ENCODE data around the gene CLEC5A.
"Not testable (repeated sequence)": the region's sequence is repeated elsewhere in the genome, so short reads cannot be mapped to it uniquely, and the experiment has no call there.

CLEC5A gene

DNA sequence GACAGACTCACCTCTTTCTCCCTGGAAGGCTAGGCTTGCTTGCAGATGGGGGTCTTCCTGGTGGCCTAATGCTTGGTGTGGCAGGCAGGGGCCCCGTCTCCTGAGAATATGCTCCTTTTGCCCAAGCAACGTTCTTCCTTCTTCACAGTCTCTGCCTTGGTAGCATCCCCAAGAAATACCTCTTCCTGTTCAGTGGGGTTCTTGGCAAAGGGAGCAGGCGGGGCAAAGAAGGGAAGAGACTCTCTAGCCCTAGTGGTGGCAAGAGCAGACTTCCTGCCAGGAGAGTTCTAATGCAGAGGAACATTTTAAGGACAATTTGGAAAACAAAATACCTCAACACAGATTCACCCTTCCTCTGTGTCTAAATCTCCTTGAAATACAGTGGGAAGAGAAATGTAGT is at the start of gene CLEC5A:
Gene CLEC5A, minus strand, starts transcription at position 179 of the 400 bp plus-strand sequence. CDS start 682 bp downstream, outside the sequence.
- H3K36me3 ChIP-seq (ENCODE audit: control insufficient read depth in 5 of 5, insufficient read depth in 5 of 5, low read length in 5 of 5), result no peaks in the 10 kb centered on the region
- H3K4me1 ChIP-seq (ENCODE audit: control insufficient read depth in 5 of 5, insufficient read depth in 5 of 5, low read length in 5 of 5), result no peaks in the 10 kb centered on the region
- no peak within 1 kb of the TSS for H3K9ac ChIP-seq (ENCODE audit: low read length in 5 of 5)
- no peaks in the 10 kb centered on the region for H3K27me3 ChIP-seq (ENCODE audit: control insufficient read depth in 5 of 5, insufficient read depth in 4 of 5, low read length in 5 of 5)
- H3K4me3 ChIP-seq (ENCODE audit: low read depth in 1 of 5, low read length in 5 of 5), result no peak within 1 kb of the TSS
- peaks cover 0 to 4% (median 0%) of the 10 kb centered on the region in 5 donors for H3K9me3 ChIP-seq (ENCODE audit: control insufficient read depth in 5 of 5, low read length in 5 of 5)
- no peak within 1 kb of the TSS for H3K27ac ChIP-seq (ENCODE audit: low read depth, low read length)

DNA sequence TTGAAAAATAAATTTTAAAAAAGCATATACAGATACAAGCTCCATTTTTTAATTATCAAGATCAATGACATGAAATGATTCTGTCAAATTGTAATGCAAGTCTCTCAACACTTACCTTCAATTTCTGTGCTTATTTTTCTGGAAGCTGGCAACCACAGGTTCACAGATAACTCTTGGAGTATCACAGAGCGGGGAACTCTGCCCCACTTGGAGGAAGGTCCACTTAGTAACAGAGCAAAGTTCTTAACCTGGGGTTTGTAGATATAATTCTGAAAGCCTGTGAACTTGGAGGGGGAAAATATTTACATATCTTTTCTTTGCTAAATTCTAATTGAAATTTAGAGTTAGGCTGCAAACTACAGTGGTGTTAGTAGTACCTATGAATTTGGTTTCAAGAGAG is 46.6 kb upstream of the CLEC5A start:
- Histone ChIP-seq H3K27me3 (ENCODE audit: control insufficient read depth in 5 of 5, insufficient read depth in 4 of 5, low read length in 5 of 5) (no peaks in the 10 kb centered on the region), H3K4me3 (ENCODE audit: low read depth in 1 of 5, low read length in 5 of 5) (no peak overlapping the region), H3K27ac (ENCODE audit: low read depth, low read length) (no peak overlapping the region), H3K36me3 (ENCODE audit: control insufficient read depth in 5 of 5, insufficient read depth in 5 of 5, low read length in 5 of 5) (no peaks in the 10 kb centered on the region), H3K4me1 (ENCODE audit: control insufficient read depth in 5 of 5, insufficient read depth in 5 of 5, low read length in 5 of 5) (no peaks in the 10 kb centered on the region), H3K9ac (ENCODE audit: low read length in 5 of 5) (no peak overlapping the region), H3K9me3 (ENCODE audit: control insufficient read depth in 5 of 5, low read length in 5 of 5) (no peaks in the 10 kb centered on the region)

DNA sequence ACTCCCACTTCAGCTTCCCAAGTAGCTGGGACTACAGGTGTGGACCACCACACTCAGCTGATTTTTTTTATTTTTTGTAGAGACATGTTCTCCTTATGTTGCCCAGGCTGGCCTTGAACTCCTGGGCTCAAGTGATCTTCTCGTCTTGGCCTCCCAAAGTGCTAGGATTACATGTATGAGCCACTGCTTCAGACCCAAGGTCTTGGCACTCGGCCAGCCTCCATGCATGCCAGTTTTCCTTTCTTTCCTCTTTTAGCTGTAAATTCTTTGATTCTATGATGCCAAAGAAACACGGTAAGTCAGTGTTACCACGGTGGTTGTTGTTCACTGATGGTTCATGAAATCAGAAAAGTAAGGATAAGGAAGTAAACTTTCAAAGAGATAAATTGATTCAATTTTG is 45.9 kb upstream of the CLEC5A start:
- H3K4me1 ChIP-seq (ENCODE audit: control insufficient read depth in 5 of 5, insufficient read depth in 5 of 5, low read length in 5 of 5), result no peaks in the 10 kb centered on the region
- H3K9ac ChIP-seq (ENCODE audit: low read length in 5 of 5), result no peak overlapping the region
- H3K27ac ChIP-seq (ENCODE audit: low read depth, low read length), result no peak overlapping the region
- no peaks in the 10 kb centered on the region for H3K9me3 ChIP-seq (ENCODE audit: control insufficient read depth in 5 of 5, low read length in 5 of 5)
- no peak overlapping the region for H3K4me3 ChIP-seq (ENCODE audit: low read depth in 1 of 5, low read length in 5 of 5)
- H3K27me3 ChIP-seq (ENCODE audit: control insufficient read depth in 5 of 5, insufficient read depth in 4 of 5, low read length in 5 of 5), result no peaks in the 10 kb centered on the region
- no peaks in the 10 kb centered on the region for H3K36me3 ChIP-seq (ENCODE audit: control insufficient read depth in 5 of 5, insufficient read depth in 5 of 5, low read length in 5 of 5)

DNA sequence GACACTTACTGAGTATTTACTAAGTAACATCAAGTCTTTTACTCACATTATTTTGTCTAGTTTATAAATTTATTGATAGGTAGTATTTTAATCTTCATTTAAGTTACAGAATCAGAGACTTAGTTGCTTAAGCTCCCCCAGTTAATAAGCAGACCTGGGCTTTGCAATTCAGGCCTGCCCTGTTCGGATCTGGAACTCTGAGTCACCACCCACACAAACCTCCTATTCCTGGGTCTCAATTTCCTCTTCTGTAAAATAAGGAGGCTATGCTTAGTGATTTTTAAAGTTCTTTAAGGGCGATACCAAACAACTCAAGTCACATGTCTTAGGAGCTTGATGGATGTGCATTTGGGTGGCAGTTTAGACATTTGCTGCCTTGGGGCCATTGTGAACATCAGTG is 45.4 kb upstream of the CLEC5A start:
- no peaks in the 10 kb centered on the region for H3K4me1 ChIP-seq (ENCODE audit: control insufficient read depth in 5 of 5, insufficient read depth in 5 of 5, low read length in 5 of 5)
- no peak overlapping the region for H3K27ac ChIP-seq (ENCODE audit: low read depth, low read length)
- no peaks in the 10 kb centered on the region for H3K36me3 ChIP-seq (ENCODE audit: control insufficient read depth in 5 of 5, insufficient read depth in 5 of 5, low read length in 5 of 5)
- no peak overlapping the region for H3K4me3 ChIP-seq (ENCODE audit: low read depth in 1 of 5, low read length in 5 of 5)
- no peaks in the 10 kb centered on the region for H3K9me3 ChIP-seq (ENCODE audit: control insufficient read depth in 5 of 5, low read length in 5 of 5)
- H3K27me3 ChIP-seq (ENCODE audit: control insufficient read depth in 5 of 5, insufficient read depth in 4 of 5, low read length in 5 of 5), result no peaks in the 10 kb centered on the region
- H3K9ac ChIP-seq (ENCODE audit: low read length in 5 of 5), result no peak overlapping the region

DNA sequence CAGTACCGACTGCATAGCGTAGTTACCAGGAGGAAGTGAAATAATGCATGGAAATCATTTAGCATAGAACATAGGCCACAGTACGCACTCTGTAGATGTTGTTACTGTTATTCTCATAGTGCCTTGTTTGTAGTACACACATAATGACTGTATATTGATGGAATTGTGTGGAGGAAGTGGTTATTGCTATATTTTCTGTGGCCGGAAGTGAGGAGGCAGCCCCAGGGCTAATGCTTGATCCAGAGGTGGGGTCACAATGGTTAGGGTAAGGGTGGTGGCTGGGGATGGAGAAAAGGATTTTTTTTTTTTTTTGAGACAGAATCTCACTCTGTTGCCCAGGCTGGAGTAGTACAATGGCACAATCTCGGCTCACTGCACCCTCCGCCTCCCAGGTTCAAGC is 44.4 kb upstream of the CLEC5A start:
- Histone ChIP-seq H3K9ac (ENCODE audit: low read length in 5 of 5) (no peak overlapping the region), H3K36me3 (ENCODE audit: control insufficient read depth in 5 of 5, insufficient read depth in 5 of 5, low read length in 5 of 5) (no peaks in the 10 kb centered on the region)

DNA sequence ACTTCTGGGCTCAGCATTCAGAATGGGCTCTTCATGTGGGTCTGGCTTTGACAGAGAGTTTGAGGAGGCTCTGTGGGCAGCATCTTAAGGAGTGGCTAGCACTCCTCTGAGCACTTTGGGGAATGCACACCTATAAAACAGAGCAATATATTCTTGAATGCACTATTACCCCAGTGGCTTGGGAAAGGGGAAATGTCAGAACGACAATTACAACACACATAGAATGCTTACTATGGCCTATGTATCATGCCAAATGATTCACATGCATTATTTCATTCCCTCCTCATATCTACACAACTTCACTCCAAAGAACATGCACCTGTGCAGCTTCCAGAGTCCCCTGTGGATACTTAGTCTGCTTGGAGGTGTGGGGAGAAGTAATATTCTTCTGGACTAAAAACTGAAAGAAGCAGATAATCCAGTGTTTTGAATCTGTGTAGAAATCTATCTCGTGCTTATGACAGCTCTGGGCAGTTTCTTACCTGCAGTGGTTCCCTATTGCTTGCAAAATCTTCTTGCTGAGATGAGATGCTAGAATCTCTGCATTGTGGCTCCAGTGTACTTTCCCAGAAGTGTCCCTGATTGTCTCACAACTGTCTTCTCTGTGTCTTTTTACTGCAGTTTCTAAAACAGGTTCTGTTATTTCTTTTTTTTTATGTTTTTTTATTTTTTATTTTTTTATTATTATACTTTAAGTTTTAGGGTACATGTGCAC is 43.4 kb upstream of the CLEC5A start:
- Histone ChIP-seq H3K9me3 (ENCODE audit: control insufficient read depth in 5 of 5, low read length in 5 of 5) (no peaks in the 10 kb centered on the region), H3K4me1 (ENCODE audit: control insufficient read depth in 5 of 5, insufficient read depth in 5 of 5, low read length in 5 of 5) (no peaks in the 10 kb centered on the region), H3K36me3 (ENCODE audit: control insufficient read depth in 5 of 5, insufficient read depth in 5 of 5, low read length in 5 of 5) (no peaks in the 10 kb centered on the region), H3K27ac (ENCODE audit: low read depth, low read length) (no peak overlapping the region), H3K27me3 (ENCODE audit: control insufficient read depth in 5 of 5, insufficient read depth in 4 of 5, low read length in 5 of 5) (no peaks in the 10 kb centered on the region), H3K9ac (ENCODE audit: low read length in 5 of 5) (no peak overlapping the region), H3K4me3 (ENCODE audit: low read depth in 1 of 5, low read length in 5 of 5) (no peak overlapping the region)

More for the DNA sequence above, 44.4 kb upstream of the CLEC5A start:
- no peaks in the 10 kb centered on the region for H3K27me3 ChIP-seq (ENCODE audit: control insufficient read depth in 5 of 5, insufficient read depth in 4 of 5, low read length in 5 of 5)
- no peak overlapping the region for H3K27ac ChIP-seq (ENCODE audit: low read depth, low read length)
- no peaks in the 10 kb centered on the region for H3K9me3 ChIP-seq (ENCODE audit: control insufficient read depth in 5 of 5, low read length in 5 of 5)
- H3K4me1 ChIP-seq (ENCODE audit: control insufficient read depth in 5 of 5, insufficient read depth in 5 of 5, low read length in 5 of 5), result no peaks in the 10 kb centered on the region
- H3K4me3 ChIP-seq (ENCODE audit: low read depth in 1 of 5, low read length in 5 of 5), result no peak overlapping the region

DNA sequence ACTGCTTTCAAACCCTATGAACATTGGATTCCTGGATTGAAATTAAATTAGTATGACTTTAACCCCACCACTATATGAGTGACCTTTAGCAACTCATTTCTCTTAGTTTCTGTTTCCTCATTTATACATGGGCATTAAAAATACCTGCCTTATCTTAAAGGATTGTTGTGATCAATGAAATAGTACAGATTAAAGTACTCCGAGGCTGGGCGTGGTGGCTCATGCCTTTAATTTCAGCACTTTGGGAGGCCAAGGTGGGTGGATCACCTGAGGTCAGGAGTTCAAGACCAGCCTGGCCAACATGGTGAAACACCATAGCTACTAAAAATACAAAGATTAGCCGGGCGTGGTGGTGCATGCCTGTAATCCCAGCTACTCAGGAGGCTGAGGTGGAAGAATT is 41.0 kb upstream of the CLEC5A start:
- not testable (repeated sequence) for H3K27ac ChIP-seq (ENCODE audit: low read depth, low read length); H3K27me3 ChIP-seq (ENCODE audit: control insufficient read depth in 5 of 5, insufficient read depth in 4 of 5, low read length in 5 of 5); H3K9me3 ChIP-seq (ENCODE audit: control insufficient read depth in 5 of 5, low read length in 5 of 5); H3K4me1 ChIP-seq (ENCODE audit: control insufficient read depth in 5 of 5, insufficient read depth in 5 of 5, low read length in 5 of 5); H3K4me3 ChIP-seq (ENCODE audit: low read depth in 1 of 5, low read length in 5 of 5); H3K9ac ChIP-seq (ENCODE audit: low read length in 5 of 5); H3K36me3 ChIP-seq (ENCODE audit: control insufficient read depth in 5 of 5, insufficient read depth in 5 of 5, low read length in 5 of 5)

DNA sequence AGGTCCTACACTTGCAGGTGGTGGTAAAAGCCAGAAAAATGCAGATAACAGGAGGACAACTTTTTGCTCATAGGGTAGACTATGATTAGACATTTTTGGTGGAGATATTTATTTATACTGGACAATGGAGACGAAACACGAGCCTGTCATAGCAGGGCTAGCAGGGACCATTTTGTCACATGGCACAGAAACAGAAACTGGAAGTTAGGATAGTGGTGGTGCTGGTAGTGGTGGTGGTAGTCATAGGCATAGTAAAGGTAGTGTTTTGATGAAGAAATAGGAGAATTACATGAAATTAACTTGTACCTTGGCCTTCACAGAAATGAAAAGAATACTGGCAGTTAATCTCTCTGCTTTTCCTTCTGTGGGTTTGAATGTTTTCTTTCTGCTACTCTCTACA is 40.1 kb upstream of the CLEC5A start:
- H3K4me3 ChIP-seq (ENCODE audit: low read depth in 1 of 5, low read length in 5 of 5), result no peak overlapping the region
- H3K9ac ChIP-seq (ENCODE audit: low read length in 5 of 5), result no peak overlapping the region
- no peaks in the 10 kb centered on the region for H3K9me3 ChIP-seq (ENCODE audit: control insufficient read depth in 5 of 5, low read length in 5 of 5)
- no peaks in the 10 kb centered on the region for H3K27me3 ChIP-seq (ENCODE audit: control insufficient read depth in 5 of 5, insufficient read depth in 4 of 5, low read length in 5 of 5)
- no peaks in the 10 kb centered on the region for H3K36me3 ChIP-seq (ENCODE audit: control insufficient read depth in 5 of 5, insufficient read depth in 5 of 5, low read length in 5 of 5)
- no peaks in the 10 kb centered on the region for H3K4me1 ChIP-seq (ENCODE audit: control insufficient read depth in 5 of 5, insufficient read depth in 5 of 5, low read length in 5 of 5)
- no peak overlapping the region for H3K27ac ChIP-seq (ENCODE audit: low read depth, low read length)

DNA sequence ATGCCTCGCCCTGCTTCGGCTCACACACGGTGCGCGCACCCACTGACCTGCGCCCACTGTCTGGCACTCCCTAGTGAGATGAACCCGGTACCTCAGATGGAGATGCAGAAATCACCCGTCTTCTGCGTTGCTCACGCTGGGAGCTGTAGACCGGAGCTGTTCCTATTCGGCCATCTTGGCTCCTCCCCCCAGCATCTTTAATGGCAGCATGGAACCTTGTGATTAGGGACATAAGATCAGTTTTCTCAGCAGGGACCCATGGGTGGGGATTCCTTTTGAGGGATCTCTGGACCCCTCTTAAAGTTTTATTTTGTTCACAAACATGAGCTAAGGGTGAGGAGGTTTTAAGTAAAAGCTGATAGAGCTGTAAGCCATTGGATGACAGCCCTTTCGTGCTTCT is 39.2 kb upstream of the CLEC5A start:
- H3K4me1 ChIP-seq (ENCODE audit: control insufficient read depth in 5 of 5, insufficient read depth in 5 of 5, low read length in 5 of 5); H3K9ac ChIP-seq (ENCODE audit: low read length in 5 of 5); H3K27ac ChIP-seq (ENCODE audit: low read depth, low read length); H3K36me3 ChIP-seq (ENCODE audit: control insufficient read depth in 5 of 5, insufficient read depth in 5 of 5, low read length in 5 of 5); H3K4me3 ChIP-seq (ENCODE audit: low read depth in 1 of 5, low read length in 5 of 5); H3K9me3 ChIP-seq (ENCODE audit: control insufficient read depth in 5 of 5, low read length in 5 of 5); H3K27me3 ChIP-seq (ENCODE audit: control insufficient read depth in 5 of 5, insufficient read depth in 4 of 5, low read length in 5 of 5): not testable (repeated sequence)

DNA sequence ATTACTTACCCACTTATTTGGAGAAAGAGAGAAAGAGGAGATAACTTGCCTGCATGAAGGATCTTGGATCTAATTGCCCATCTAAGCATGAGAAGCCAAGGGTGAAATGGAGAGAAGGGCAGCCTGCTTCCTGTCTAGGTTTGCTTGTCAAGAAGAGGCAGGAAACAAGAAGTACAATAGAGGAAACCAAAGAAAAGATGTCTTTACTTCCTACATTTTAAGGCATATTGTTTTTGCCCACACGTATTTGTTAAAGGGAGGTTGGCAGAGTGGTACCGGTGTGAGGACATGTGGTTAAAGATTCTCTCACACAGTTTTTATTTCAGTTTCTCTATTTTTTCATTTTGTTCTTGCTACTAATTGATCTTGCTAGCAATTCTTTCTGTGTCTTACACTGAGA is 32.8 kb upstream of the CLEC5A start:
- Histone ChIP-seq H3K4me3 (ENCODE audit: low read depth in 1 of 5, low read length in 5 of 5) (no peak overlapping the region), H3K9me3 (ENCODE audit: control insufficient read depth in 5 of 5, low read length in 5 of 5) (no peaks in the 10 kb centered on the region), H3K9ac (ENCODE audit: low read length in 5 of 5) (no peak overlapping the region), H3K27ac (ENCODE audit: low read depth, low read length) (no peak overlapping the region), H3K27me3 (ENCODE audit: control insufficient read depth in 5 of 5, insufficient read depth in 4 of 5, low read length in 5 of 5) (no peaks in the 10 kb centered on the region), H3K36me3 (ENCODE audit: control insufficient read depth in 5 of 5, insufficient read depth in 5 of 5, low read length in 5 of 5) (no peaks in the 10 kb centered on the region), H3K4me1 (ENCODE audit: control insufficient read depth in 5 of 5, insufficient read depth in 5 of 5, low read length in 5 of 5) (peaks cover 0 to 6% (median 5%) of the 10 kb centered on the region in 5 donors)

Data from subcutaneous abdominal adipose tissue (tissue), 5 donors.